Measurements from ENCODE around the gene GRM5.
"Not testable (repeated sequence)": the region's sequence is repeated elsewhere in the genome, so short reads cannot be mapped to it uniquely, and the experiment has no call there.

Gene GRM5

DNA sequence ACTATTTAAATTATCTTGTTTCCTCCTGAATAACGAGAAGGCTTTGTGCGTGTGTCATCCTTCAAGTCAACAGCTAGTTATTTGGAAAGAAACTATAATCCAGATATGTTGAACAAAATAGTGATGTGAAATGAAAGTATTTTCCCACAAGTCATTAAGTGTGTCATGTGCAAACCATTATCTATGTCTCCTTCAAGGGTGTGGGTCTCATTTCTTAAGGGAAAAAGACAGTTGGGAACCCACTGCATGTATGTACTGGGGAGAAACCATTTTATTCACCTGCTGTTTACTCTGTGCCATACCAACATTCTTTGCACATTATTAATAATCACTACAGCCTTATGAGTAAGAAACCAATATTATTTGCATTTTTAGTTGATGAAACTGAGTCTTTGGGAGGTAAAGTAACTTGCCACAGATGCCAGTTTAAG lies 582.9 kb downstream of the GRM5 start:
- DNase-seq: no peak

DNA sequence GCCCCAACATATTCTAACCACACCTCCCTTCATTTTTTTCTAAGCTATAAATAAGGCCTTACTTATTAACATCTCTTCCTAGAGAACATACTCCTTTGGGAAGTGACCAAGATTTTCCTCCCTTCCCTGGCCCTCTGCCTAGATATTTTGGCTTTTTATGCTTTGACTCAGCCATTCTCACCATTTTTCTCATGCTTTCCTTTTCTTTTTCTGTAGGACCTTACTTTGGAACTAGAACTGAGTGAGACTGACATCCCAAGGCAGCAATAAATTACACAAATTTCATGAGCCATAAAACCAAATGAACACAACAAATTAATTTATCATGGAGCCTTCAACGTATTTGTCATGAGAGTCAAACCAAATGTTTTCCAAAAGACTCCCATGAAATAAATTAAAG lies 585.6 kb downstream of the GRM5 start:
- DNase-seq: no peak

DNA sequence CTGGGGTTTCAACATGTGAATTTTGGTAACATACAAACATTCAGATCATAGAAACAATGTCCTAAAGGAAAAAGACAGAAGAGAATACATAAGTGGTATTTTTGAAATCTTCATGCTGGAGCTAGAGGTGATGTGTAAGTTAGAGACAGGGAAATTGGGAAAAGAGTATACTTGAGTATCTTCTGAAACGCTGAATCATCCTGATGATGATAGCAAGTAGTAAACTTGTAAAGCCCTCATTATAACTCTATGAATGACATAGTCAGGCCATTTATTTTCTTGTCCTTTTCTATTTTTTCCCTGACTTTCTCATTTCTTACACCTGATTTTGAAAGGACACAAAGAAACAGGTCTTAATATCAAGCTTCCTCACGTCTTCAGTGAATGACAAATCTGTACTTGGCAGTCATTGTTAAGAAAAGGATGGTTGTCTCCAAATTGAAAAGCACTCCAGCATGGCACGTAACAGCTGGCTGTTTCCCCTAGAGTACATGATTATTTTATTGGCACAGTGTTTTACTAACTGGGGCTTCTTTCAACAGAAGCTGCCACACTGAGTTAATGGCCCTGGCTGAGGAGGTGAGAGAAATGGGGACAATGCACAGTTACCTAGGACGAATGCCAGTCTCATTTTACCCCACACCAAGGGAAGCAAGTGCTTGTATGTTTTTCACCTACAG lies 587.5 kb downstream of the GRM5 start:
- DNase-seq: no peak

DNA sequence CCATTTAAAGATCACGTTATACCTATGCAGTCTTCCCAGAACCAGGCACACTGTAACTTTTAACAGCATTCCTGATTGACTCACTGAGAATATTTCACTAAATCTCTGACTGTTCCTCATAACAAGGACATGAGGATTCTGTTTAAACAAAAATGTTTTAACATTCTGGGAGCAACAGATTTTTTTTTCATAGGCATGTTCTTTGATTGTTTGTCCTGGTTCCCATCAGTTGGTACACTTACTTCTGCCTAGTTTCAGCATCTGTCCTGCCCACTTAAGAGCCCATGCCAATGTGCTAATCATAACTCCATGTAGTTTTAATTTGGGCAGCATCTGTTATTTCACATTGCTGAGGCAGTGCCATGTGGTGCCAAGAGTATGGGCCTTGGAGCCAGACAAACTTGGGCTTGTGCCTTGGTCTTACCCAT lies 589.8 kb downstream of the GRM5 start:
- no peak for DNase-seq

GRCh38 chr11:88474655-88475054 lies 591.1 kb downstream of the GRM5 start:
- DNase-seq: no peak

- DNase-seq: no peak
Measured at GRCh38 chr11:88469561-88470225, 596.1 kb downstream of the GRM5 start.

- DNase-seq: no peak
Measured at GRCh38 chr11:88464528-88464927, 601.3 kb downstream of the GRM5 start.

DNA sequence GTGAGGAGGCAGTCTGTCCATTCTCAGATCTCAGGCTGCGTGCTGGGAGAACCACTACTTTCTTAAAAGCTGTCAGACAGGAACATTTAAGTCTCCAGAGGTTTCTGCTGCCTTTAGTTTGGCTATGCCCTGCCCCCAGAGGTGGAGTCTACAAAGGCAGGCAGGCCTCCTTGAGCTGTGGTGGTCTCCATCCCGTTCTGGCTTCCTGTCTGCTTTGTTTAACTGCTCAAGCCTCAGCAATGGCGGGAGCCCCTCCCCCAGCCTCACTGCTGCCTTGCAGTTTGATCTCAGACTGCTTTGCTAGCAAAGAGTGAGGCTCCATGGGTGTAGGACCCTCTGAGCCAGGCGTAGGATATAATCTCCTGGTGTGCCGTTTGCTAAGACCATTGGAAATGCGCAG lies 602.5 kb downstream of the GRM5 start:
- DNase-seq: not testable (repeated sequence)

- DNase-seq: not testable (repeated sequence)
Measured at GRCh38 chr11:88458047-88458446, 607.7 kb downstream of the GRM5 start.

- no peak for DNase-seq
Measured at GRCh38 chr11:88455974-88456373, 609.8 kb downstream of the GRM5 start.

DNA sequence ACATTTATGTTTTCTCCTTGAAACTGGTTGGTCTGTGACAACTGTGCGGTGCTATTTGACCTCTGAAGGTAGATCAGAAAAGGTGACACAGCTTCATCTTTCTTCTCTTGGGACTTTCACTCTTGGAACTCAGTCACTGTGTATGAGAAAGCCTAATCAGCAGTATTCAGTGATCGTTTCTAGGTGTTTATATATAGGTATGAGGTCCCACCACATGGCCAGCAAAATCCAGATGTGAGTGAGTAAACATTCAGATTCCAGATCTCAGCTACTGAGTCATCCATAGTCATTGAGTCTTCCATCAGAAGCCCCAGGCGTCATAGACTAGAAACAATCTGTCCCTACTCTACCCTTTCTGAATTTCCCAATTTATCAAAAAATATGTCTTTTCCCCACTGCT lies 610.9 kb downstream of the GRM5 start:
- DNase-seq: no peak

Measured in stimulated activated CD8-positive, alpha-beta memory T cell treated with anti-CD3 and anti-CD28 coated beads, Interleukin-4, amount 100 ng/mL, for 48 hours (primary cell).